Endothelial cell of umbilical vein (primary cell): ENCODE data around the gene ARHGEF38. TPM values are rescaled to one million over a fixed set of nuclear protein-coding genes. Genes with fewer than 3 reads are reported as not detected.

Experiments used
- BruUV-seq: library from RNA; stranded (reverse); fragments of 400-500 nt; replicated peaks from 2 replicates; lab custom pipeline; 2021; lab: Mats Ljungman, UMichigan
- CTCF ChIA-PET: fragments of 300-600, 350-600 bp; sonication (Branson Sonifier 250); formaldehyde crosslinking; loops from one replicate; lab custom pipeline; 2021; ENCODE audit warnings: antibody characterized with exemption, inconsistent platforms; lab: Charles Lee
- POLR2A ChIA-PET: fragments of 300-600, 350-600 bp; sonication (Branson Sonifier 250); formaldehyde crosslinking; loops from one replicate; lab custom pipeline; 2021; ENCODE audit warnings: antibody characterized with exemption, inconsistent platforms; lab: Charles Lee
- DNase-seq: peaks from one replicate; pipeline ENCODE4 v3.0.0-alpha.2; 2011; ENCODE audit warnings: low read depth, low spot score
- FAIRE-seq: peaks from 2 replicates; lab custom pipeline; 2011; peaks lifted over from hg19 to GRCh38; lab: Jason Lieb, UNC
- H2AFZ ChIP-seq: 2 replicates; pipeline ENCODE4 v1.6.0; 2012; ENCODE audit warnings: low read depth, low read length, control low read depth, inconsistent platforms
- H3K27ac ChIP-seq: 2 replicates; pipeline ENCODE4 v1.5.1; 2011; ENCODE audit warnings: low read depth, mild to moderate bottlenecking, control low read depth, low read length, moderate library complexity; ENCODE audit not compliant: insufficient read depth
- H3K27me3 ChIP-seq, 2 experiments: 2 replicates each; pipeline versions ENCODE4 v1.6.0 to v1.6.1; 2011; ENCODE audit warnings: low read length in 2 of 2, mixed read lengths in 1 of 2; ENCODE audit not compliant: control insufficient read depth in 2 of 2, insufficient read depth in 2 of 2
- H3K36me3 ChIP-seq, 2 experiments: 2 replicates in 1 of 2; 3 replicates in 1 of 2; pipeline ENCODE4 v1.5.1; 2011; ENCODE audit warnings: low read length in 2 of 2, mild to moderate bottlenecking in 1 of 2, moderate library complexity in 1 of 2; ENCODE audit not compliant: control insufficient read depth in 2 of 2, insufficient read depth in 2 of 2; ENCODE audit errors: extremely low read depth in 1 of 2
- H3K4me1 ChIP-seq: 3 replicates; pipeline ENCODE4 v1.5.1; 2011; ENCODE audit warnings: mild to moderate bottlenecking, low read length; ENCODE audit not compliant: control insufficient read depth, insufficient read depth; ENCODE audit errors: extremely low read depth
- H3K4me2 ChIP-seq: 2 replicates; pipeline ENCODE4 v1.6.1; 2011; ENCODE audit warnings: low read length, control low read depth, mixed read lengths; ENCODE audit not compliant: insufficient read depth
- H3K4me3 ChIP-seq, 3 experiments: fragments of 200-600 bp in 1 of 3; sonication (generic), shearing (Covaris generic) in 1 of 3; replicated peaks in 1 of 3; 2 replicates each; pipeline ENCODE4 v1.5.1; 2011 to 2016; ENCODE audit warnings: control low read depth in 3 of 3, low read length in 3 of 3, mild to moderate bottlenecking in 2 of 3, inconsistent platforms in 1 of 3, low read depth in 1 of 3, moderate library complexity in 1 of 3; ENCODE audit not compliant: insufficient read depth in 1 of 3
- H3K79me2 ChIP-seq: 2 replicates; pipeline ENCODE4 v1.6.0; 2012; ENCODE audit warnings: low read length, inconsistent platforms; ENCODE audit not compliant: control insufficient read depth, insufficient read depth
- H3K9ac ChIP-seq: replicated peaks from 2 replicates; pipeline ENCODE3; 2011; ENCODE audit warnings: low read length, control low read depth; ENCODE audit not compliant: insufficient read depth; ENCODE audit errors: extremely low read depth
- H3K9me1 ChIP-seq: replicated peaks from 3 replicates; pipeline ENCODE4 v1.6.0; 2011; ENCODE audit warnings: mild to moderate bottlenecking, low read length; ENCODE audit not compliant: control insufficient read depth, insufficient read depth; ENCODE audit errors: extremely low read depth
- H3K9me3 ChIP-seq: replicated peaks from 2 replicates; pipeline ENCODE4 v1.5.1; 2012; ENCODE audit warnings: low read length, inconsistent platforms; ENCODE audit not compliant: control insufficient read depth, insufficient read depth
- H4K20me1 ChIP-seq: replicated peaks from 2 replicates; pipeline ENCODE3; 2011; ENCODE audit warnings: mild to moderate bottlenecking, low read length; ENCODE audit not compliant: control insufficient read depth, insufficient read depth; ENCODE audit errors: extremely low read depth
- EZH2 ChIP-seq: IDR thresholded peaks from 2 replicates; pipeline ENCODE4 v1.6.1; 2012; ENCODE audit warnings: borderline replicate concordance, low read depth, mild to moderate bottlenecking, moderate library complexity, low read length, inconsistent platforms; ENCODE audit not compliant: severe bottlenecking
- FOS ChIP-seq: IDR thresholded peaks from 2 replicates; pipeline ENCODE4 v1.6.1; 2011; ENCODE audit warnings: mild to moderate bottlenecking, low read length, moderate library complexity, borderline replicate concordance; ENCODE audit not compliant: insufficient read depth
- GATA2 ChIP-seq: IDR thresholded peaks from 2 replicates; pipeline ENCODE4 v1.7.0; 2011; ENCODE audit warnings: low read depth, mild to moderate bottlenecking, moderate library complexity, mixed read lengths, low read length; ENCODE audit not compliant: insufficient read length, insufficient read depth
- JUN ChIP-seq: IDR thresholded peaks from 2 replicates; pipeline ENCODE4 v1.6.1; 2011; ENCODE audit warnings: borderline replicate concordance, low read depth; ENCODE audit not compliant: insufficient read length, insufficient read depth
- MYC ChIP-seq: IDR thresholded peaks from one replicate; pipeline ENCODE4 v1.6.1; 2011; ENCODE audit warnings: mild to moderate bottlenecking, low read depth, low read length
- POLR2A ChIP-seq: IDR thresholded peaks from 2 replicates; pipeline ENCODE4 v1.6.1; 2012; ENCODE audit warnings: low read depth, mild to moderate bottlenecking, control low read depth, low read length
- POLR2AphosphoS5 ChIP-seq: IDR thresholded peaks from 2 replicates; pipeline ENCODE4 v1.6.1; 2012; ENCODE audit warnings: low read depth, mild to moderate bottlenecking, control low read depth, low read length, moderate library complexity; ENCODE audit not compliant: insufficient read depth
- dilution Hi-C: fragments of 300-500 bp; cut with MboI; formaldehyde crosslinking; loops from one replicate; pipeline ENCODE4 v1.15.0; 2019; ENCODE audit warnings: low sequenced_read_pairs; ENCODE audit not compliant: extremely low pct_ligation_motif_present
- intact Hi-C: fragments of 100-400 bp; cut with micrococcal nuclease; formaldehyde crosslinking; loops from one replicate; pipeline ENCODE4 v1.10.0; 2022
- polyA plus RNA-seq, 4 experiments: library from polyadenylated mRNA; depleted of rRNA in 3 of 4; stranded (reverse) in 3 of 4; unstranded in 1 of 4; fragments of >200 nt; gene quantifications; 2 replicates each; pipeline versions ENCODE4 v1.2.1 to v1.2.3, GENCODE V29; 2011 to 2012; ENCODE audit warnings: missing spikeins in 1 of 4
- total RNA-seq: library from RNA; stranded (reverse); gene quantifications from 2 replicates; pipeline ENCODE4 v1.2.3, GENCODE V29; 2021
- TF ChIP-seq, protein P1 (sequence below), 2 donors: IDR thresholded peaks; 1 replicate in 1 of 2; 2 replicates in 1 of 2; pipeline ENCODE4 v1.5.1; 2011; ENCODE audit warnings: low read length in 2 of 2, mild to moderate bottlenecking in 2 of 2, moderate library complexity in 2 of 2, control low read depth in 1 of 2, inconsistent platforms in 1 of 2, low read depth in 1 of 2; ENCODE audit not compliant: insufficient read depth in 1 of 2; ENCODE audit errors: extremely low read depth in 1 of 2
- TF ChIP-seq, protein P2 (sequence below): IDR thresholded peaks from 2 replicates; pipeline ENCODE4 v1.6.1; 2011; ENCODE audit not compliant: insufficient read depth, insufficient read length

Gene ARHGEF38
- total and polyA plus RNA-seq, 2 donors (not counting 3 experiments of a cell fraction or from before 2014, with no cell fraction given) = not detected

DNA sequence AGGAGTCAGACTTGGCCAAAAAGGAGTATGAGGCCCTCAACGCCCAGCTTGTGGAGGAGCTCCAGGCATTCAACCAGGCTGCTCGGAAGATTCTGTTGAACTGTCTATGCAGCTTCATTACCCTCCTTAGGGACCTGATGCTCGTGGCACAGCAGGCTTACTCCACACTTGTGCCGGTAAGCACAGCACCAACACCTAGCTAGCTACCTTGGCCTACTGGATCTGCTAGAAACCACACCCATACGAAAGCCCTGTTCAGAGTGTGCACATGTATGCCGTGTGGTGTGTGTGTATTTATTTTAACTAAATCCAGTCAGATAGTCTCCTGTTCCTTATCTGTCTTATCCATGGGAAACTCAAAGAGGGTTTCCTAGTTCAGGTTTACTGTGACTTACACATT, 106.8 kb downstream of the ARHGEF38 start:
- DNase-seq = no peak
- no peaks in the 10 kb centered on the region for H3K27me3 ChIP-seq
- H3K4me3 ChIP-seq = no peak overlapping the region
- ChIA-PET CTCF (interaction anchor here (0.7 kb wide), 1 partner anchor 9 kb away, joined by 3 read pairs; no protein-coding TSS in a partner anchor), POLR2A (no interaction called here)
- no TSS peak for BruUV-seq
- no peaks in the 10 kb centered on the region for H4K20me1 ChIP-seq
- H3K79me2 ChIP-seq = no peaks in the 10 kb centered on the region
- H3K4me2 ChIP-seq = no peak overlapping the region
- H3K9me1 ChIP-seq = no peaks in the 10 kb centered on the region
- H2AFZ ChIP-seq = no peak overlapping the region
- no peak for FAIRE-seq
- H3K9me3 ChIP-seq = no peaks in the 10 kb centered on the region
- dilution Hi-C loops (no loop called here), intact Hi-C loops (no loop called here)
- no peak overlapping the region for H3K27ac ChIP-seq
- no peaks in the 10 kb centered on the region for H3K36me3 ChIP-seq
- TF ChIP-seq, protein P1, sequence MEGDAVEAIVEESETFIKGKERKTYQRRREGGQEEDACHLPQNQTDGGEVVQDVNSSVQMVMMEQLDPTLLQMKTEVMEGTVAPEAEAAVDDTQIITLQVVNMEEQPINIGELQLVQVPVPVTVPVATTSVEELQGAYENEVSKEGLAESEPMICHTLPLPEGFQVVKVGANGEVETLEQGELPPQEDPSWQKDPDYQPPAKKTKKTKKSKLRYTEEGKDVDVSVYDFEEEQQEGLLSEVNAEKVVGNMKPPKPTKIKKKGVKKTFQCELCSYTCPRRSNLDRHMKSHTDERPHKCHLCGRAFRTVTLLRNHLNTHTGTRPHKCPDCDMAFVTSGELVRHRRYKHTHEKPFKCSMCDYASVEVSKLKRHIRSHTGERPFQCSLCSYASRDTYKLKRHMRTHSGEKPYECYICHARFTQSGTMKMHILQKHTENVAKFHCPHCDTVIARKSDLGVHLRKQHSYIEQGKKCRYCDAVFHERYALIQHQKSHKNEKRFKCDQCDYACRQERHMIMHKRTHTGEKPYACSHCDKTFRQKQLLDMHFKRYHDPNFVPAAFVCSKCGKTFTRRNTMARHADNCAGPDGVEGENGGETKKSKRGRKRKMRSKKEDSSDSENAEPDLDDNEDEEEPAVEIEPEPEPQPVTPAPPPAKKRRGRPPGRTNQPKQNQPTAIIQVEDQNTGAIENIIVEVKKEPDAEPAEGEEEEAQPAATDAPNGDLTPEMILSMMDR (IDR thresholded peaks at IDR 0.05; ENCODE audit: extremely low read depth in 1 of 2, insufficient read depth in 1 of 2, low read depth in 1 of 2, low read length in 2 of 2) = no peak
- TF ChIP-seq JUN (no peak), POLR2A (no peak), EZH2 (no peak), GATA2 (no peak), POLR2AphosphoS5 (no peak), MYC (no peak), FOS (no peak)
- TF ChIP-seq, protein P2, sequence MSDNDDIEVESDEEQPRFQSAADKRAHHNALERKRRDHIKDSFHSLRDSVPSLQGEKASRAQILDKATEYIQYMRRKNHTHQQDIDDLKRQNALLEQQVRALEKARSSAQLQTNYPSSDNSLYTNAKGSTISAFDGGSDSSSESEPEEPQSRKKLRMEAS = no peak
- no peaks in the 10 kb centered on the region for H3K4me1 ChIP-seq
- no peak overlapping the region for H3K9ac ChIP-seq
